Stimulated activated CD4-positive, alpha-beta T cell treated with anti-CD3 and anti-CD28 coated beads, TNF-alpha, amount 100 ng/mL, for 4 hours (primary cell): ENCODE results near the gene ASPRV1.

ENCODE experiments used
- DNase-seq, 3 experiments: peaks; one replicate each; pipeline ENCODE4 v3.0.0-alpha.2; 2020; ENCODE audit warnings: low read depth in 3 of 3

ASPRV1 gene

DNA sequence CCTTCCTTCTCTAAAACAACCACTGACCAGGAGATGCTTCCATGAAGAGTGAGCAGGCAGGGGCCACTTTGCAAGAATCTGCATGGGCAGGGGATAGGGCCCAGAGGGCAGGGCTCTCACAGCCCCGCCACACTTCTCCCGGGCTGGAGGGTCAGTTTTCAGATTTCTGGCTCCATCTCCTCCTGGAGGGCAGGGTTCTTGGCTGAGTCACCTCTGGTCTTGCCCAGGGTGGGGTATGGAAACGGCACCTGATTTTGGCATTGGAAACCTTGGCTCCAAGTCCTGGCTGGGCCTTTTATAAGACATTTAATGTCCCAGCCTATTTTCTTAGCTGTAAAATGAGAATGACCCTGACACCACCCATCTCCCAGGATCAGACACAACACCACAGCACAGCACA lies 27.6 kb upstream of the ASPRV1 start:
- no peak for DNase-seq

DNA sequence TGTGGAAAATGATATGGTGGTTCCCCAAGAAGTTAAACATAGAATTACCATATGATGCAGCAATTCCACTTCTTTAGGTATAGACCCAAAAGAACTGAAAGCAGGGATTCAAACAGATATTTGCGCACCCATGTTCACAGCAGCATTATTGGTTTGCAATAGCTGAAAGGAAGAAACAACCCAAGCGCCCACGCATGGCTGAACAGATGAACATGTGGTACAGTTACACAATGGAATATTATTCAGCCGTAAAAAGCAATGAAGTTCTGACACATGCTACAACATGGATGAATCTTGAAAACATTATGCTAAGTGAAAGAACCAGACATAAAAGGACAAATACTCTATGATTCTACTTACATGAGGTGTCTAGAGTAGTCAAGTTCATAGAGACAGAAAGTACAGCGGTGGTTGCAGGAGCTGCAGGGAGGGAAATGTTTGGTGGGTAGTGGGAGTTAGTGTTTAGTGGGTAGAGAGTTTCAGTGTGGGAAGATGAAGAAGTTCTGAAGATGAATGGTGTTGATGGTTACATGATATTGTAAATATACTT lies 26.7 kb upstream of the ASPRV1 start:
- DNase-seq, result no peak

DNA sequence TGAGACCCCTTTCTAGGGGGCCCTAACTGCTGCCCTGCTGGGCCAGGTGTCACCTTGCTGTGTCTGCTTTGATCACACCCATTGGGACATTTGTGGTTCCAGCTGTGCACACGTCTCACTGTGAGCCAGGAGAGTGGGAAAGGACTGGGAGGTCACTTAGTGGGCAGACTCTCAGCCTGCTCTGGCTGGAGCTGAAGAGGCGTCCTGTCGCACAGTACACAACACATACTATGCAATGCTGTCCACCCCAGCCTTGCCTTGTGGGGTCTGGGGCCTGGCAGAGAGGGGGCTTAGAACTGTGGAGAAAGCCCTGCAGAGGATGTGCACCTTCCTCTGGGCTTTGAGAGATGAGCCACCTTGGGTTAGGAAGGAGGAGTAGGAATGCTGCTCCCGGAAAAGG lies 25.3 kb upstream of the ASPRV1 start:
- DNase-seq, result no peak

- no peak for DNase-seq
Measured at GRCh38 chr2:69985688-69986087, 24.3 kb upstream of the ASPRV1 start.

GRCh38 chr2:69985216-69985615 lies 23.8 kb upstream of the ASPRV1 start:
- DNase-seq, result no peak

- DNase-seq, result no peak
Measured at GRCh38 chr2:69983392-69983966, 22.0 kb upstream of the ASPRV1 start.

DNA sequence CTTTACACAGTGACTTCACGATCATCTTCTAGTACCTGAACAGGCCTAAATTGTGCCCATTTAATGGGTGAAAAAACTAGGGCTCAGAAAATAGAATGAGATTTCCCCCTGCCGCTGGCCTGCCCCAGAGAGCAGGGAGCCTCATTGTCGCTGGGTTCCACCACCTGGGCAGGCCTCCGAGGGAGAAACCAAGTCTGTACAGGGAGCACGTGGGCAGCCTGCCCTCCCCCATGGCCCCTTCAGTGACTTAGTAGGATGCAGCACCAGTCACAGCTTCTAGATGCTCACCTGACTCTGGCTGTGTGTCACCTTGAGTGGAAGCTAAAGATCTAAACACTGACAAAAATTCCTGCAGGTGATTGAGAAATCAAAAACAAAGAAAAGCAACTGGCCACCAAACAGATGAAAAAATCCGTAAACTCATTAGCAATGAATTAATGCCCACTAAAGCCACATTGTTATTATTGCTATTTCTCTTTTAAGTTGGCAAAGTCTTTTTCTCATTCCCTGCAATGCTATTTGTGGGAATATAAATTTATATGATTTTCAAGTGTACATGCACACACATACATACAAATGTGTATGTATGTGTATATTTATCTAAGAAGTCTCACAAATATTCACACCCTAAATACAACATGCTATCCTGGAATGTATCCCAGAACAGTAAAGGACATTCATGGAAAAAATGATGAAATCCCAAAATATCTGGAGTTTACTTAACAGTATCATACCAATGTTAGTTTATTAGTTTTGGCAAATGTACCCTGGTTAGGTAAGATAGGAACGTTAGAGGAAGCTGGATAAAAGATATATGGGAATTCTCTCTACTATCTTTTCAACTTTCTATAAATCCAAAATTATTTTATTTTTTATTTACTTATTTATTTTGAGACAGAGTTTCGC lies 18.7 kb upstream of the ASPRV1 start:
- DNase-seq, result no peak

DNA sequence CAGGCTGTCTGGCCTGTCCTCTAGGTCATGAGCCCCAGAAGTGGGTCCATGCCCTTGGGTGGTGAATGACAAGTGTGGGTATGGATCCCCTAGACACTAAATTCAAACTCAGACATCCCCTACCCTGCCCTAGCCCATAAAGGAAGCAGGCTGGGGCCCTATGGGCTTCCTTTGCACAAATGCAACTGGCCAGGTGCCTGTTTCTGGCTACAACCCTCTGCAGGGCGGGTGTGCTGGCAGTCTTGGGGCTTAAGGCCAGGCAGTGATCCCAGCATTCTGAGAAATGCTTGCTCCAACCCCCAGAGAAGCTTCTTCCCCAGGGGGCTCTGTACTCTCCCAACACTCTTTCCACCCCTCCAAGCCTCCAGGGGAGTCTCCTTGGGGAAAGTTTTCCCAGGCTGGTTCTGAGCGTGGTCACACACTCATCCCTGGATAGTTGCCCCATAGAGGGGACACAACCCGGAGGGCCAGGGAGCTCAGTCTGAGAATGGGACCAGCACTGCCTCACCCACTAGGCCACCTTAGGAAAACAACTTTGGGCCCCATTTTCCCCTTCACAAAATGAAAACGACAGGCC lies 16.6 kb upstream of the ASPRV1 start:
- no peak for DNase-seq

DNA sequence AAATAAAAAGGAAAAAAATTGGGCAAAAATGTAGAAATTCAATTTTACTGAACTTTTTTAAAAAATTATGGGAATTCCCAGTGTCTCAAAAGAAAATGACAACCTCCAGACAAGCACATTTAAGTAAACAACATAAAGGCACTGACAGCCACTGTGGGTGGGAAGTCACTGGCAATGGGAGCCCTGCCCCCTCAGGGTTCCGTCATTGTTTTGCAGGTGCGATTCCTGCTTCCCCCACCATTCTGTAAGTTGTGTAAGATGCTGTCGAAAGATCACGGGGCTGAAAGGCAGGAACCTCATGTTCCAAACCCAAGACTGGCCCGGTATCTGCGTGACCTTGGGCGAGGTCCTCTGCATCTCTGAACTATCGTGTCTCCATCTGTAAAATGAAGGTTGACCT lies 15.8 kb upstream of the ASPRV1 start:
- DNase-seq, result no peak

DNA sequence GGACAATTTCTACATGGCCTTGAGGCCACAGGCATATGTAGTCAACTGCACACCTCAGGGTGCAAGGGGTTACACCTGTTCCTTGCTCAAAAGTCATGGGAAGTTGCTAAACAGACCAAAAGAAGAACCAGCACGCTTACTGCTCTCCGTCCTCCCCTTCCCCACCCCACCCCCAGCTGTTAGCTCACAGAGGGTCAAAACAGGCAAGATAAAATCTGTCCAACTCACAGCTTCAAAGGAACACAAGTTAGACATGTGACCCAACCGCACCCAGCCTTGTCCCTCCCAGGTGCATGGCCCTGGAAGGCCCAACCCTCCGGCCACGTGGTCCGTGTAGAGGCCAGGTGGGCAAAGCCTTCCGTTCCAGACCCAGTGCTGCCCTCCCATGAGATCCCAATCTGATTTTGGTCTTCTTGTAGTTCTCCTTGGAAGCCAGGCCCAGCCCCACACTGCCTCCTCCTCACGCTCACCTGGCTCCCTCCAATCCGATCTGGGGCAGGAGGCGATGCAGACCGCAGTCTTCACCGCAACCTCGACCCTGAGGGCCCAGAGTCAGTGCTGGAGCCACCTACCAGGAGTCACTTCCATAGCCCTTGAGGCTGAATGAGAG lies 14.5 kb upstream of the ASPRV1 start:
- no peak for DNase-seq

- no peak for DNase-seq
Measured at GRCh38 chr2:69975136-69975852, 13.9 kb upstream of the ASPRV1 start.

GRCh38 chr2:69973335-69973735 lies 11.9 kb upstream of the ASPRV1 start:
- no peak for DNase-seq

GRCh38 chr2:69972822-69973221 lies 11.4 kb upstream of the ASPRV1 start:
- no peak for DNase-seq

- no peak for DNase-seq
Measured at GRCh38 chr2:69969991-69970390, 8.6 kb upstream of the ASPRV1 start.

DNA sequence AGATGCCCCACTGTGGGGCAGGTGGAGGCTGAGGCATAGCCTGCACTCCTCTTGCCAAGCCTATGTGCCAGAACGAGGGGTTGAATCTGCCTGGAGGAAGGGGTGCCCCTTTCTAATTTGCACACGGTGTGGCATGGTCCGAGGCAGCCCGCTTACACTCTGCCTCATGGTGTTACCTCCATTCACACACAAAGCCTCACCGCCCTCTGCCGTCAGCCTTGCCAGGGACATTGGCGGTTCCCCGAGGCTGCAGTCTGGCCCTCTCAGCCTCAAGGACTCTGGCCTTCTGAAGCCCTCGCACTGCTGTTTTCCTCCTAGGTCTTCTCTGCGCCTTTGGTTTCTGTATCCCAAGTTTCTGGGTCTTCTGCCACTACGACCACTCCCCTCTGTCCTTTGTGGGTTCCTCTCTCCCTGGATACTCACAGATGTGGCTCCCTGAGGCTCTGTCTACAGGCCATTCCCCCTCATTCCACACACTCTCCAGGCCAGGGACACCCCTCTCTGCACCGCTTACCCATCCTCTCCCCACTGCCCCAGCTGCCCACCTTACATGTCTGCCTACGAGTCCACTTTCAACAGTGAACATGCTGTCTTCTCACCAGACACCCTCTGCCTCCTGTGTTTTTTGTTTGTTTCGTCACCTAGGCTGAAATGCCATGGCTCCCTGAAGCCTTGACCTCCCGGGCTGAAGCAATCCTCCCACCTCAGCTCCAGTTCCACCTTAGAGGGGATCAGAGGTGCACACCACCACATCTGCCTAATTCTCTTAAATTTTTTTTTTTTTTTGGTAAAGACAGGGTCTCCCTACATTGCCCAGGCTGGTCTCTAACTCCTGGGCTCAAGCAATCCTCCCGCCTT lies 7.9 kb upstream of the ASPRV1 start:
- no peak for DNase-seq

DNA sequence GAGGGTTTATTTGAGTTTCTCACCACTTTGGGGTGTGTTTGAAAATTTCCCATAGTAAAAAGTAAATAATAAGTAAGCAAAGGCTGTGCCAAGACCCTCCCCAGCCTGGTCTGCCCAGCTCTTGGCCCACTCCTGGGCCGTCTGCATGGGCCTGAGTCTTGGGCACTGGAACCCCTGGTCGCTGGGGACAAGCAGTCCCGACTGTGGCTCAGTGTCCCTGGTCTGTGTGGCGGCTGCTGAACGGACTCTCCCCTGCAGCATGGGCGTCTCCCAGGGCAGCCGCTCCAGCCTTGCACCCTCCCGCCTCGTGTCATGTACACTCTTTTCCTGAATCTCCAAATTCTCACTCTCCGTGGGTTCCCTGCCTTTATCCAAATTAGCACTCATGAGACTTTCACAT lies 7.2 kb upstream of the ASPRV1 start:
- DNase-seq, result no peak

DNA sequence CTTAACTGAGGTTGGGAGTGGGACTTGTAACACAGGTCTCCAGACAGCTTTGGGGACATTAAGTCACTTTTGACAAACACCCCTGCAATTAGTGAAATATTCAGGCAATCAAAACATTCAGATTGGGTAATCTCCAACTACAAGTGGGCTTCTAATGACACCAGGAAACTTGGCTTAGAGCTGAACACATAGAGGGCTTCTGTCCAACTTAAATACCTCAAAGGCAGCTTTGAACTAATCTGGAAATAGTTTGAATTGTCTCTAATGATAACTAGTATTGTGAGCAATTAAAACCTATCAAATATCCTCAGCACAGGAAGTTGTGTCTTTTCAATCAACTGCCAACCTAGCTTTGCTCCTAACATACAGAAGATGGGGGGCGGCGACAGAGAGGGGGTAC lies 5.1 kb upstream of the ASPRV1 start:
- DNase-seq, result no peak

- DNase-seq, result no peak
Measured at GRCh38 chr2:69965756-69966445, 4.5 kb upstream of the ASPRV1 start.

- no peak for DNase-seq
Measured at GRCh38 chr2:69964353-69964841, 3.0 kb upstream of the ASPRV1 start.
